B cell (primary cell): ENCODE results near the gene APBB3. TPM values are rescaled to one million over a fixed set of nuclear protein-coding genes. Genes with fewer than 3 reads are reported as not detected.

Experiments
- ATAC-seq: fragments of 200-7000 bp; cut with Tn5 transposase; one replicate; pipeline ENCODE4 v1.10.0; 2021; ENCODE audit warnings: low read depth, mild to moderate bottlenecking, moderate number of reproducible peaks, moderate library complexity
- CTCF ChIA-PET: fragments of 350-600 bp; sonication (Branson Sonifier 250); formaldehyde crosslinking; loops from one replicate; lab custom pipeline; 2021; ENCODE audit warnings: antibody characterized with exemption, inconsistent platforms; lab: Charles Lee
- POLR2A ChIA-PET: fragments of 350-600 bp; sonication (Branson Sonifier 250); formaldehyde crosslinking; loops from one replicate; lab custom pipeline; 2021; ENCODE audit warnings: antibody characterized with exemption; lab: Charles Lee
- DNase-seq: peaks from one replicate; pipeline ENCODE4 v3.0.0; 2013
- H2AFZ ChIP-seq: 2 replicates; pipeline ENCODE4 v1.6.1; 2012; ENCODE audit warnings: mild to moderate bottlenecking, low read depth, low read length; ENCODE audit not compliant: insufficient read depth, poor library complexity, severe bottlenecking
- H3K27ac ChIP-seq, 2 donors: 1 replicate in 1 of 2; 2 replicates in 1 of 2; pipeline ENCODE4 v1.5.1; 2012 to 2013; ENCODE audit warnings: low read length in 2 of 2, mild to moderate bottlenecking in 2 of 2, moderate library complexity in 1 of 2
- H3K27me3 ChIP-seq, 4 experiments: fragments of 200-600 bp in 1 of 4; sonication (generic) in 1 of 4; replicated peaks in 1 of 4; 1 replicate in 2 of 4; 2 replicates in 2 of 4; pipeline versions ENCODE4 v1.6.1 to v1.7.0; 2013 to 2016; ENCODE audit warnings: low read length in 3 of 4, mild to moderate bottlenecking in 2 of 4, mixed read lengths in 1 of 4, moderate library complexity in 1 of 4; ENCODE audit not compliant: insufficient read depth in 4 of 4, control insufficient read depth in 3 of 4; ENCODE audit errors: control extremely low read depth in 1 of 4
- H3K36me3 ChIP-seq, 2 experiments: replicated peaks in 1 of 2; 1 replicate in 1 of 2; 2 replicates in 1 of 2; pipeline versions ENCODE4 v1.6.1 to v1.7.1; 2013; ENCODE audit warnings: low read length in 1 of 2; ENCODE audit not compliant: insufficient read depth in 2 of 2, control insufficient read depth in 1 of 2; ENCODE audit errors: control extremely low read depth in 1 of 2, extremely low read depth in 1 of 2
- H3K4me1 ChIP-seq, 2 donors: fragments of 200-600 bp in 1 of 2; sonication (generic) in 1 of 2; 1 replicate in 1 of 2; 2 replicates in 1 of 2; pipeline versions ENCODE4 v1.5.1 to v1.6.1; 2013 to 2017; ENCODE audit warnings: low read length in 2 of 2; ENCODE audit not compliant: control insufficient read depth in 2 of 2, insufficient read depth in 2 of 2
- H3K4me2 ChIP-seq: replicated peaks from 2 replicates; pipeline ENCODE3; 2012; ENCODE audit warnings: mild to moderate bottlenecking, low read depth, low read length; ENCODE audit not compliant: poor library complexity, severe bottlenecking
- H3K4me3 ChIP-seq, 5 experiments: fragments of 200-600 bp in 1 of 5; sonication (generic) in 1 of 5; 1 replicate in 3 of 5; 2 replicates in 2 of 5; pipeline versions ENCODE4 v1.5.1 to v1.7.0; 2011 to 2016; ENCODE audit warnings: low read length in 4 of 5, mild to moderate bottlenecking in 4 of 5, low read depth in 2 of 5, control low read depth in 1 of 5, moderate library complexity in 1 of 5; ENCODE audit not compliant: insufficient read depth in 1 of 5; ENCODE audit errors: control extremely low read depth in 1 of 5, extremely low read depth in 1 of 5
- H3K79me2 ChIP-seq: fragments of 200-600 bp; sonication (generic); one replicate; pipeline ENCODE4 v1.6.0; 2016; ENCODE audit warnings: low read length; ENCODE audit not compliant: control insufficient read depth, insufficient read depth
- H3K9ac ChIP-seq: fragments of 200-600 bp; sonication (generic); 2 replicates; pipeline ENCODE4 v1.6.1; 2017; ENCODE audit warnings: mild to moderate bottlenecking, low read length, moderate library complexity
- H3K9me3 ChIP-seq, 3 donors: one replicate each; pipeline versions ENCODE4 v1.6.1 to v1.7.1; 2013; ENCODE audit warnings: low read length in 2 of 3; ENCODE audit not compliant: control insufficient read depth in 2 of 3, insufficient read depth in 1 of 3; ENCODE audit errors: control extremely low read depth in 1 of 3
- H4K20me1 ChIP-seq: 2 replicates; pipeline ENCODE4 v1.6.0; 2012; ENCODE audit warnings: mild to moderate bottlenecking, low read length; ENCODE audit not compliant: insufficient read depth, control insufficient read depth, poor library complexity, severe bottlenecking
- H3K27ac Mint-ChIP-seq: one replicate; pipeline ENCODE4 v1.8.0; 2021; ENCODE audit warnings: mixed read lengths
- H3K27me3 Mint-ChIP-seq: one replicate; pipeline ENCODE4 v1.8.0; 2021; ENCODE audit warnings: mixed read lengths
- H3K4me1 Mint-ChIP-seq: one replicate; pipeline ENCODE4 v1.8.0; 2021; ENCODE audit warnings: mixed read lengths
- H3K4me3 Mint-ChIP-seq: one replicate; pipeline ENCODE4 v1.8.0; 2021; ENCODE audit warnings: mixed read lengths
- H3K9me3 Mint-ChIP-seq: one replicate; pipeline ENCODE4 v1.8.0; 2022; ENCODE audit warnings: mixed read lengths; ENCODE audit not compliant: insufficient read depth
- EZH2 ChIP-seq: IDR thresholded peaks from 2 replicates; pipeline ENCODE4 v1.6.1; 2012; ENCODE audit warnings: borderline replicate concordance, low read depth, mild to moderate bottlenecking, moderate library complexity, low read length; ENCODE audit not compliant: insufficient read depth, poor library complexity, severe bottlenecking
- WGBS: methylation state at CpG from one replicate; pipeline ENCODE4 v1.1.5; 2013; ENCODE audit warnings: missing lambda C conversion rate; ENCODE audit not compliant: insufficient coverage; 5-methylcytosine and 5-hydroxymethylcytosine counted together
- intact Hi-C: fragments of 100-400 bp; cut with micrococcal nuclease; formaldehyde crosslinking; loops from one replicate; pipeline ENCODE4 v1.10.0; 2022
- polyA plus RNA-seq: library from polyadenylated mRNA; depleted of rRNA; stranded (reverse); fragments of >200 nt; gene quantifications from 2 replicates; pipeline ENCODE4 v1.2.3, GENCODE V29; 2012
- total RNA-seq, 2 donors: library from RNA; stranded (reverse); fragments of 120-200 nt in 1 of 2; gene quantifications; 1 replicate in 1 of 2; 2 replicates in 1 of 2; pipeline versions ENCODE4 v1.2.3 to v1.2.4, GENCODE V29; 2013 to 2022
- TF ChIP-seq, protein P1 (sequence below): fragments of 200-600 bp; IDR thresholded peaks from one replicate; pipeline ENCODE4 v1.8.0; 2022; ENCODE audit warnings: antibody characterized with exemption, mild to moderate bottlenecking

APBB3 gene
- total and polyA plus RNA-seq, 2 donors (not counting 1 experiment from before 2014, with no cell fraction given) = 73.9 to 126 TPM

DNA sequence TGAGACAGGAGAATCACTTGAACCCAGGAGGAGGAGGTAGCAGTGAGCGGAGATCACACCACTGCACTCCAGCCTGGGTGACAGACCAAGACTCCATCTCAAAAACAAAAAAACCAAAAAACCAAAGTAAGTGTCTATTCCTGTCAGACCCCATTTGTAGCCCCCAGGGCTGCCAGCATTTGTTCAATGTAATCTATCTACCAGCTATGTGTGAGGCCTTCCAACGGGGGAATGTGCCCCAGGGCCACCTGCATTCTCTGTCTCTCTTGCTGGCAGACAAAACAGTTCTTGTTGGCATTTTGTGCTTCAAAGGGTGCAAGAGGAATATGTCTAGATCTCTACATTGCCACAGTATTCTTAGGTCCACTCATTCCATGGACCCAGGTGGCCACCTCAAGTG lies 34.4 kb upstream of the APBB3 start:
- no peak for DNase-seq
- peaks cover 13% of the 10 kb centered on the region for H3K27me3 Mint-ChIP-seq

DNA sequence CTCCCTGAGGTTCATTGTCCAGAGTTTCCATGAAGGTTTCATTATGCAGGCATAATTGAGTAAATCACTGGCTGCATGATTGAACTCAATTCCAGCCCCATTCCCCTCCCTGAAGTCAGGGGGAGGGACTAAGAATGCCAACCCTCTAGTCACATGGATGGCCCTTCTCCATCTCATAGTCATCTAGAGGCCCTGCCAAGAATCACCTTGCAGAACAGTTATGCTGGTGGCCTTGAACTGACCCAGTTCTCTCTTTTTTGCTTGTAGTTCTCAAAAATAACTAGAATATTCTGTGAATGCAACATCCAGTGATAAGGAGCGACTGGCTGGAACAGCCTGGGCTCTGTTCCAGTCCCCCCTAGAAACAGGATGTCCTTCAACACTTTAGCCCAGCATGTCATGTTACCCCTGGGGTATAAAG lies 31.9 kb upstream of the APBB3 start:
- H3K27ac Mint-ChIP-seq = no peak overlapping the region
- Histone ChIP-seq H3K4me3 (no peak overlapping the region), H3K4me2 (no peak overlapping the region), H3K27ac (no peak overlapping the region), H2AFZ (no peak overlapping the region), H3K9me3 (peaks cover 0 to 6% (median 0%) of the 10 kb centered on the region in 3 donors), H3K36me3 (no peaks in the 10 kb centered on the region), H3K4me1 (no peaks in the 10 kb centered on the region), H3K27me3 (peaks cover 0 to 2% (median 1%) of the 10 kb centered on the region in 4 experiments), H4K20me1 (no peaks in the 10 kb centered on the region), H3K79me2 (no peaks in the 10 kb centered on the region), H3K9ac (no peak overlapping the region)
- H3K4me3 Mint-ChIP-seq = no peak overlapping the region
- ATAC-seq (no peak), DNase-seq (no peak)
- peaks cover 13% of the 10 kb centered on the region for H3K27me3 Mint-ChIP-seq
- H3K4me1 Mint-ChIP-seq = no peaks in the 10 kb centered on the region
- H3K9me3 Mint-ChIP-seq = no peaks in the 10 kb centered on the region
- intact Hi-C loops = no loop called here
- no peak for TF ChIP-seq EZH2
- TF ChIP-seq, protein P1, sequence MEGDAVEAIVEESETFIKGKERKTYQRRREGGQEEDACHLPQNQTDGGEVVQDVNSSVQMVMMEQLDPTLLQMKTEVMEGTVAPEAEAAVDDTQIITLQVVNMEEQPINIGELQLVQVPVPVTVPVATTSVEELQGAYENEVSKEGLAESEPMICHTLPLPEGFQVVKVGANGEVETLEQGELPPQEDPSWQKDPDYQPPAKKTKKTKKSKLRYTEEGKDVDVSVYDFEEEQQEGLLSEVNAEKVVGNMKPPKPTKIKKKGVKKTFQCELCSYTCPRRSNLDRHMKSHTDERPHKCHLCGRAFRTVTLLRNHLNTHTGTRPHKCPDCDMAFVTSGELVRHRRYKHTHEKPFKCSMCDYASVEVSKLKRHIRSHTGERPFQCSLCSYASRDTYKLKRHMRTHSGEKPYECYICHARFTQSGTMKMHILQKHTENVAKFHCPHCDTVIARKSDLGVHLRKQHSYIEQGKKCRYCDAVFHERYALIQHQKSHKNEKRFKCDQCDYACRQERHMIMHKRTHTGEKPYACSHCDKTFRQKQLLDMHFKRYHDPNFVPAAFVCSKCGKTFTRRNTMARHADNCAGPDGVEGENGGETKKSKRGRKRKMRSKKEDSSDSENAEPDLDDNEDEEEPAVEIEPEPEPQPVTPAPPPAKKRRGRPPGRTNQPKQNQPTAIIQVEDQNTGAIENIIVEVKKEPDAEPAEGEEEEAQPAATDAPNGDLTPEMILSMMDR = no peak
- 100% methylated on average over 1 of the region's 1 CpG for WGBS
- ChIA-PET POLR2A (no interaction called here), CTCF (no interaction called here)

More for the DNA sequence above, 34.4 kb upstream of the APBB3 start:
- Histone ChIP-seq H3K27ac (no peak overlapping the region), H3K79me2 (no peaks in the 10 kb centered on the region), H3K27me3 (peaks cover 0 to 2% (median 1%) of the 10 kb centered on the region in 4 experiments), H4K20me1 (no peaks in the 10 kb centered on the region), H3K4me2 (no peak overlapping the region), H3K9ac (no peak overlapping the region), H3K4me3 (no peak overlapping the region), H2AFZ (no peak overlapping the region), H3K9me3 (peaks cover 0 to 5% (median 0%) of the 10 kb centered on the region in 3 donors), H3K36me3 (no peaks in the 10 kb centered on the region), H3K4me1 (no peaks in the 10 kb centered on the region)
- intact Hi-C loops = no loop called here
- Mint-ChIP-seq H3K9me3 (no peaks in the 10 kb centered on the region), H3K27ac (no peak overlapping the region), H3K4me1 (no peaks in the 10 kb centered on the region), H3K4me3 (no peak overlapping the region)
- ATAC-seq = no peak
- ChIA-PET POLR2A (no interaction called here), CTCF (no interaction called here)
- 71% methylated on average over 2 of the region's 2 CpGs for WGBS
- TF ChIP-seq, protein P1 = no peak
- TF ChIP-seq EZH2 = no peak
